Embryonic facial prominence (tissue), 1 donor: ENCODE data around the gene KBTBD12.
"Not testable (repeated sequence)": the region's sequence is repeated elsewhere in the genome, so short reads cannot be mapped to it uniquely, and the experiment has no call there.

Source experiments
- DNase-seq: peaks from one replicate; pipeline ENCODE4 v3.0.0-alpha.2; 2016; ENCODE audit errors: extremely low spot score

Gene KBTBD12, protein sequence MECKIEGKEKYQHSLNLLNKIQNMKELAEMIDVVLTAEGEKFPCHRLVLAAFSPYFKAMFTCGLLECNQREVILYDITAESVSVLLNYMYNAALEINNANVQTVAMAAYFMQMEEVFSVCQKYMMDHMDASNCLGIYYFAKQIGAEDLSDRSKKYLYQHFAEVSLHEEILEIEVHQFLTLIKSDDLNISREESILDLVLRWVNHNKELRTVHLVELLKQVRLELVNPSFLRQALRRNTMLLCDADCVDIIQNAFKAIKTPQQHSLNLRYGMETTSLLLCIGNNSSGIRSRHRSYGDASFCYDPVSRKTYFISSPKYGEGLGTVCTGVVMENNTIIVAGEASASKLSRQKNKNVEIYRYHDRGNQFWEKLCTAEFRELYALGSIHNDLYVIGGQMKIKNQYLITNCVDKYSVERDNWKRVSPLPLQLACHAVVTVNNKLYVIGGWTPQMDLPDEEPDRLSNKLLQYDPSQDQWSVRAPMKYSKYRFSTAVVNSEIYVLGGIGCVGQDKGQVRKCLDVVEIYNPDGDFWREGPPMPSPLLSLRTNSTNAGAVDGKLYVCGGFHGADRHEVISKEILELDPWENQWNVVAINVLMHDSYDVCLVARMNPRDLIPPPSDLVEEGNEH

DNA sequence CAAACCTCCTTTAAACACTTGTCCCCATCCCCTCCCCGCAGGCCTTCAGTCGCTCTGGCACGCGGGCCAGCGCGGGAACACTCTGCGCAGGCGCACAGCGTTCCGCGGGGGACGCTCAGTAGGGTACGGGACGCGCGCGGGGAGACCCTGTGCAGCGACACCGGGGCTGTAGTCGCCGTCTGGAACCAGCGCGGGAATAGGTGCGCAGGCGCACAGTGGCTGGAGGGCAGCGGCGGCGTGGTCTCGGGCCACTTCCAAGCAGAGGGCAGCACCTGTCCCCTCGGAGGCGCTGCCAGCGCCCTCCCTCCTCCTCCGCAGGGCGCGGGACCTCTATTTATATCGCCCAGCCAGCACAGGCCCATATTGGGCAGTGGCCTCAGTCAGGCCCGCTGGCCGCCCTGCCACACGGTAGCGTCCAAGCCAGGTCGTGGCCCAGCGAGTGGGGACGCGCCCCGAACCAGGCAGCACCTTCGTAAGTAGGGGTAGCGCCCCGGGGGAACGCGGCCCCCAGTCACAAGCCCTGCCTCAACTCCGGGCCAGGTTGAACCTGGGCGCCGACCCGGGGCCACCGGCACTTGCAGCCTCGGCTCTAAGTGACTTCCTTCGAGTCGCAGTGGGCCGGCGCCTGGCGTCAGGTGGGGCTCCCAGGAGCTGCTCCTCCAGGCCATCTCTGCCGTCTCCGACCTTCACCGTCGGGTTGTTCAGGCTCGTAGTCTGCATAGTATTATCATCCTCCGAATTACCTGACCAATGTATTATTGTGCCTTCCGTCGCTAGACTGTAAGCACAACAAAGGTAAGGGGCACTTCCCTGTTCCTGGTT lies at the start of gene KBTBD12:
Gene KBTBD12 (plus strand): TSS at position 118 of the 822 bp plus-strand sequence. CDS start 7,830 bp downstream, outside the sequence.
- DNase-seq, result no peak

DNA sequence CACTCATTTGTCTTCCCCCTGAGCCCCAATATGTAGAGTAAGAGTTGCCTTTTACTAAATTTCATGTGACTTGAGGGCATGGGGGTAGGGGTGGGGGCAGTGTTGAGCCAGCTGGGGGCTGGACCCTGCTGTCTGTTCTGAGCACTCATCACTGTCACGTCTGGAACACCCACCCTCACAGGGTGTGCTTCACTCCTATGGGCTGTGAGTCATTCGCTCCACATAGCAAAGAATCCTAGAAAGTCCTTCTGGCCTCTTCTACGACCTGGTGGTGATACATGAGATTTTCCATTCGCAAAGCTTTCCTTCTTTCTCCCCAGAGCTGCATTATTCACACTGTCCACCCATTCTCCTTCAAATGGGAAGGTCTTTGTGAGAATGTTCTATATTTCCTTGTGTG lies 49.1 kb upstream of the KBTBD12 start:
- DNase-seq, result no peak

DNA sequence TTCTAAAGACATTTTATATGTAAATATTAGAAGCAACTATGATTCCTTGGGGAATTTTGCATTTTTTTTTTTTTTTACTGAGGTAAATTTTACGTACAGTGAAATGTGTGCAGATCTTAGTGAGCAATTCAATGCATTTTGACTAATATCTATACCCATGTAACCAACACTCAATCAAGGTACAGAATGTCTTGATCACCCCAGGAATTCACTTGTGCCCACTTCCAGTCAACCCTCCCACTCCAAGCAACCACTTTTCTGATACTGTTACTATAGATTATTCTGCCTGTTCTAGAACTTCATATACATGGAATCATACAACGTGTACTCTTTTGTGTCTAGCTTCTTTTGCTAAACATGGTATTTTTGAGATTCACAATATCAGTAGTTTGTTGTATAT lies 47.6 kb upstream of the KBTBD12 start:
- DNase-seq, result no peak

DNA sequence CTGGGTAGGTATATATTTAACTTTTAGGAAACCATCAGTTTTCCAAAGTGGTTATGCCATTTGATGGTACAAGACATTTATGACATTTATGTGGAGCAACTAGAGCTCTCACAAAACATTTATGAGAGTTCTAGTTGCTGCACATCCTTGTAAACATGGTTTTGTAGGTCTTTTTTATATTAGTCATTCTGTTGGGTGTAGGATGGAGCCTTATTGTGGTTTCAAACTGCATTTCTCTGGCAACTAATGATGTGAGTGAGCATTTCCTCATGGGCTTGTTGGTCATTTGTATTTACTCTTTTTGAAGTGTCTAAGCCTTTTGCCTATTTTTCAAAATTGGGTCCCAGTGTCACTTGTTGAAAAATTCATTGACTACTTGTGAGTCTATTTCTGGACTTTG lies 47.0 kb upstream of the KBTBD12 start:
- no peak for DNase-seq

DNA sequence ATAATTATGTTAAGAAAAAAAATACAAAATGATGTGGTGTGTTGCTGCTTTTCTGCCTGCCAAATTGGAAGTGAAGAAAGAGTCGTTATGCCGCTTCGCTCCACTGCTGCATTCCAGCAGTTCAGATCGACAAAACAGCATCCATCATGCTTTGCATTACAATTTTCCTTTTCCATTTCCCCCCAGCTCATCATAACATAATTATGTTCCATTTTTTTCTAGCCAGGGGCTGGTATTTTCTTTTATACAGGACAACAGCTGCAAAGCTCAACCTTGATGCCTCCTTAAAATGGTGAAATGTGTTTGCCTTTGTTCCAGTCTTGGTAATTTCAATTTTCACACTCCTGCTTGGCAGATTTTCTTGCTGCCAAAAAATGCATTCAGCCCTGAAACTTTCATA lies 44.9 kb upstream of the KBTBD12 start:
- no peak for DNase-seq

DNA sequence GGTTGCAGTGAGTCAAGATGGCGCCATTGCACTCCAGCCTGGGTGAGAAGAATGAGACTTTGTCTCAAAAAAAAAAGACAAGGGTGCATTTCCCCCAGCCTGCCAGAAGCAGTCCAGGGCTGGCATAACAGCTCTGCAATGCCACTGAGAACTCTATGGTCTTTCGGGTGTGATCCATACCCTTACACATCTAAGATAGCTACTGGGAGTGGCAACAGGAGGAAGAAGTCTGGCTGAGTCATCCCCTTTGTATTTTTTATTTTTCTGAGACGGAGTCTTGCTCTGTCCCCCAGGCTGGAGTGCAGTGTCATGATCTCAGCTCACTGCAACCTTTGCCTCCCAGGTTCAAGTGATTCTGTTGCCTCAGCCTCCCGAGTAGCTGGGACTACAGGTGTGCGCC lies 40.9 kb upstream of the KBTBD12 start:
- not testable (repeated sequence) for DNase-seq

DNA sequence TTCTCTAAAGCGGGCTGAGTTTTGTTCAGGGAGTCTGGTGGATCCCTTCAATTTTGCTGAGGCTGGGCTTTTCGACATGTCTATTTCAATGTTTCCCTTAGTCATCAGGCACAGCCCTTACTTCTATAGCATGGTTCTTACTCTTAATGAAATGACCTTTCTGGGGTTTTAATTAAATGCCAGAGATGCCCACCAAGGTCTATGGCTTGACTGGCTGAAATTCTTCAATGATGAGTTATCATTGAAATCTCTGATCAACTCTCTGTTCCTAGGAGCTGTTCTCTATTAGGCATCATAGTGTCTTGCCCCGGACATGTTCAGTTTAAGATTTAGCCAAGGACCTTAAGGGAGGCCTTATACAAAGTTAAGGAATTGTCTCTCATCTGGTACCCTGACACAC lies 33.4 kb upstream of the KBTBD12 start:
- DNase-seq, result no peak

DNA sequence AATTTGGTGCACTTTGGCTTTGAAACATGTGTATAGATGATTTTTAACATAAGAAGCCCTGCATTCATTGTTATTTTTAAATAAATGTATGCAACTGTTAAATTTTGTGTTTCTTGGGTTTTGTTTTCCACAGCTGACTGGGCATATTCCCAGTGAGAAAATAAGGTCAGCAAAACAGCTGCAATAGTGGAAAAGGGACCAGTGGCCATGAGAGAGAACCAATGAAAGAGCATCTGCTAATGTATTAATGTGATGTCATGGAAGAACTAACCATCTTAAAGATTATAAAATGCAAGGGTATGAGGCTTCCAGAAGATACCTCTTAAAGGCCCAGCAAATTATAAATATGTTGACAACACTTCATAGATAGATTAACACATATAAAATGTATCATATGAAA lies 31.0 kb upstream of the KBTBD12 start:
- no peak for DNase-seq

DNA sequence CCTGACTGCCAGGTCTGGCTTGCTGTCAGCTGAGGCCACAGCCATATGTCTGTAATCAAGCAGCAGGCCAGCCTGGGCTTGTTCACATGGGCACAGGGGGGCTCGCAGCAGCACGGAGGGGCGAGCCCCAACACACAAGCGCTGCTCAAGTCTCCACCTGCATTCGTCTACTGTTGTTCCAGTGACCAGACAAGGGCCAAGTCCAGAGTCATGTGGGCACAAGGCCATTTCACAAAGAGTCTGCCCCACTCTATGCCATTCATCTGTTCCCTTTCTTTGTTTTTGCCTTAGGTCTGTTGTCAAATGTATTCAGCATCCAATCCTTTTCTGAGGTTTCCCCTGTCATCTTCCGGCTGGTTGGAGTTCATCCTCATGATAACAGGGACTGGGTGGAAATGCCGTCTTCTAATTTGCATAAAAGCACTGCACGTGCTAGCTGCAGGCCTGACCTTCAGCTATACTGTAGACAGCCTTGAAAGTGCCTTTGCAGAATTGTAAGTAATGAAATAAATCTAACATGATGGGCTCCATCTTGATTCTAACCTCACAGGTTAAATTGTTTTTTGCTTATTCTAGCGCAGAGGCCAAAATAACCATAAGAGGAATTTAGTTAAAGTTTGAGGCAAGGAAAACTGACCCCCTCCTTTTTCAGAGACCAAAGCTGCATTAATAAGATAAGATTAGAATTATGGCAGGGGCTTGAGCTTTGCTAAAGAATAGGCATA lies 28.6 kb upstream of the KBTBD12 start:
- DNase-seq, result no peak

DNA sequence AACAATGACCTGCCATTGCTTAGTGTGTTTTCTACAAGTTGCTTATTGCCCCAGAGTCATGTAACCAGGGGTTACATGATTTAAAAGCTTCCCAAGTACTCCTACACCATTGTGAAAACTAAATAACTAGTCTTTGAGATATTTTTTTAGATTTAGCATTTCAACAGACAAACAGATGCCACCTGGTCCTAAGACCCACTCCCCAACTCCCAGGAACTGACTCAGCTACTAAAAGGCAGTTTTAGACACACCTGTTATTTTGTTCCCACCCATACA lies 28.1 kb upstream of the KBTBD12 start:
- DNase-seq, result no peak

DNA sequence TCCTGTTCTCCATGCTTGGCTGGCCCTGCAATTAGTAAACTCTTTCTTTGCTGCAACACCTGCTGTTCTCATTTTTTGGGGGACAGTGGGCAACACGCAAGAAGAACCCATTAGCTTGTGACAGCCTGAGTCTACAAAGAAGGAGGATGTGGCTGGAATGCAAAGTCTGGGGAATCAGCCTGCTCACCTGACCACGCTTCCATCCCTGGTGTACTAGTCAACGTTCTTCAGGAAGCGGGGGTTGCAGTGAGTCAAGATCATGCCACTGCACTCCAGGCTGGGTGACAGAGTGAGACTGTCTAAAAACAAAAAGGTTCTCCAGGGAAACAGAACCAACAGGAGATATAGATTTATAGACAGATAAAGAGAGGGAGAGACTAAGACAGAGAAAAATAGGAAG lies 27.7 kb upstream of the KBTBD12 start:
- DNase-seq, result no peak

DNA sequence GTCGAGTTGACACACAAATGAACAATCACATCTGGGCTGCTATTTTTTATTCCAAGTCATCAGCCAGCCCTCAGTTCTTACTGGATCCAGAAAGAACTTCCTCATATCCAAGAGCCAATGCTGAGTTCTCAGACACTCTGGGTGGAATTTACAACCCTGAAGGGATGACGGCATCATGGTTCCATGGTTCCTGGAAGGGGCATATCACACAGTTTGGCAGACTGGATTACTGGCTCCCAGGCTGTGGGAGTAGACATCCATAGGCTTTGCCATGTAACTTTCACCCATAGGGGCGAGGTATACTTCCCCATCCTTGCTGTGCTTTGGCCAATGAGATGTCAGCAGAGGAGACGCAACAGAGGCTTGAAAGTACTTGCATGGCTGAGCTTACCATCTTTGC lies 26.9 kb upstream of the KBTBD12 start:
- no peak for DNase-seq

DNA sequence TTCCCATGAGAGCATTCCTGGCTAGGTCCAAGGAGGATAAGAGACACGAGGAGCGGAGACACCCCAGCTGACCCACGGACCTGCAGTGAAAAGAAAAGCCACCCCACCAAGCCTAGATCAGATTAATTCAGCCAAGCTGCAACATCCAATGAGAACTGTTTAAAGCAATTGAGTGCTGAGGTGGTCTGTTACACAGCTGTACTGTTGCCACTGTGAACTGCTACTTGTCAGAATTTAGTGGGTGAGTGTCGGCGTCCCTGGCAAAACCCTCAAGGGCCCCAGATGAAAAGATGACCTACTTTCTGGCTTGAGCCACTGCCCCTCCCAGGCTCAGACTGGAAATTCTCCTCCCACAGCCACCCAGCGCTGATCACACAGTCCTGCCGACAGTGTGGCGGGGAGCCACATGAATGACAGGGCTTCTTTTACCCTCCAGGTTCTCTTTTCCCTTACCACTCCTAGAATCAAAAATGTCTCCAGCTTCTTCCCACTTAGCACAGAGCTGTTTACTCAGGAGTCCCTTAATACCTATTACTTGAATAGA lies 26.4 kb upstream of the KBTBD12 start:
- no peak for DNase-seq

DNA sequence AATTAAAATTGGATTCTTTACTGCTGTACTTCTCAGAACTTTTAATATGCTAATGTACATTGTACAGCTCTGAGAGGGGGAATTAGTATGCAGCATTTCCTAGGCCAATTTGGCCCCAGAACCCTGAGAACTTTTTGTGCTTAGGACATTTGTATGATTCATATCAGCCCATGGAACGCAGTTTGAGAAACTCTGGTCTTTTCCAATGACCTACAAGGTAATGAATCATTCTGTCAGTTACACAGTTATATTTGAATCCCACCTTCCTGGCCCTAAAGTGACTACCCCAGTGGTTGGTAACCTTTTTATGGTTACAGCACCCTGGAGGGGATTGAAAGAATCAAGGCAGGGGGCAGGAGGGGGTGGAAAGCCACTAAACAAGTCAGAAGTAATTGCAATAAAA lies 25.6 kb upstream of the KBTBD12 start:
- DNase-seq, result no peak

DNA sequence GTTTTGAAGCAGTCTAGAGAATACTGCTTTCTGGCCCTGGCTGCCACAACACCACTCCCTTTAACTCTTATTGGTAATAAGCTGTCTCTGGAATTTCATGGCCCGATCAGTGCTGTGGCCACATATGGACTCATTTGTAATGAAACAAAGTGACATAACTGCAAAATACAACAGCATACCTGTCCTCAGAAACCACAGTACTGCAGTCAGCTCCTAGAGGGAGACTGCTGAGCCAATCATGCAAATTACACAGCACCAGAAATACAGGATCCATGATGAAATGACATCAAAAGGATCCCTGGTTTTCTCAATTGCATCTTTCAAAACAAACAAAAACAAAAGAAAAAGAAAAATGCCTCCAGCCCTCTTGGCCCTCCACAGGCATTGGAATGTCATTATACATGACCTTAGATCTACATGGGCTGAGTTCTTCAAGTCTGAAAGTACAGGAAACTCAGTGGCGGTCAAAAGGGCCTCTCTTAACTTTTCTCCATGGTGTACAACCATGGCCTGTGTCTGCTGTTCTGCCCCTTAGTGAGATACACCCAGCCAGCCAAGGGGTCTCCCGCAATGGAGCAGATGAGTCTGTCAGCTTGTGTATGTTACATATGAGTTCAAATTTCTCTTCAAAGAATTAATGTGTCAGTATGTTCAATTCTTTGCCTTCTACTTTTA lies 24.9 kb upstream of the KBTBD12 start:
- DNase-seq, result no peak

DNA sequence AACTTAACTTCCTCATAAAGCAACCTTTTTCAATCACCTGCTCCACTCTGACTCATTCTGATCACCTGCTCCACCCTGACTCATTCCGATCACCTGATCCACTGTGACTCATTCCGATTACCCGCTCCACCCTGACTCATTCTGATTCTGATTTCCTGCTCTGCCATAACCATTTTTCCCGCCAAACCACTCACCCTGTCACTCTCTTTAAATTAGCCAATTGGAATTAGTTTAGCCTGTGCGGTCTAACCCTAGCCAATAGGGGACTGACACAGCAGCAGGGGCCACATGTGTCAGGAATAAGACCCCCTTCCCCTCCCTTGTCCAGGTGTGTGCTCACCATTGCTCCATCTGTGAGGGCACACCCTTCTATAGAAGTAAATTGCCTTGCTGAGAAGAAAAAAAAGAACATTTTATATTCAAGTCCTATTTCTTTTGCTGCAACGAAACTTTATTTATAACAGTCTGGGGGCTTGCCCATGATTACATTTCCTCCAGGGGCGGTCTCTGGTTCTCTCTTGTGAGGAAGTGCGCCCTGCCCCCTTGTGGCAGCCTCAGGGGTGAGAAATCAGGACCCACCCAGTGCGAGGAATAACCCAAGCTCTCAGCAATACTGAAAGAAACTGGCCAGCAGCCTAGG lies 24.3 kb upstream of the KBTBD12 start:
- DNase-seq, result not testable (repeated sequence)

DNA sequence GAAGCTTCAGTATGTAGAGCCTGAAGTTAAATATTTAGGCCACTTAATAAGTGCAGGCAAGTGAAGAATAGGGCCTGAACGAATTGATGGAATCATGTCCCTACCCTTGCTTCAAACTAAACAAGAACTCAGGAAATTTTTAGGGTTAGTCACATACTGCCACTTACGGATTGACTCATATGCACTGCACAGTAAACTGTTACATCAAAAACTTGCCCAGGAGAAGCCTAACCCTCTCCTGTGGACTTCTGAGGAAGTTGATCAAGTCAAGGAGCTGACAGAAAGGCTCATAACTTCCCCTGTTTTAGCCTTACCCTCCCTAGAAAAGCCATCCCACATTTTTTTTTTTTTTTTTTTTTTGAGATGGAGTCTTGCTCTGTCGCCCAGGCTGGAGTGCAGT lies 20.6 kb upstream of the KBTBD12 start:
- no peak for DNase-seq

DNA sequence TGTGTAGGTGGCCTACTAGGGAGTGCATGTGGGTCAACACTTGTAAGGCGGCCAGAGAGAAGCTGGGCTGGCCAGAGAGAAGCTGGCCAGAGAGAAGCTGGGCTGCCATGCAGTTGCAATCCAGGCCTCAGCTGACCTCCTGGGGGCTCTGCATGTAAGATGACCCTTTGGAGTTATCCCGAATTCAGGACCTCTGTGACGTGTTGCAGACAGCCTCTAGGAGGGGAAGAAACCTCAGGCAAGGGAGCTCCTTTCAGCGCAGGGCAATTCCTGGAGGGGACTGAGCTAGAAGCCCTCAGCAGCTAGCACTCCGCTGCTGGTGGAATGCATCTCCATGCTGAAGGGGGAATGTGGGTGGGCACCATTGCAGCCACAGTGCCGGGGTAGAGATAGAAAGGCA lies 15.8 kb upstream of the KBTBD12 start:
- no peak for DNase-seq

DNA sequence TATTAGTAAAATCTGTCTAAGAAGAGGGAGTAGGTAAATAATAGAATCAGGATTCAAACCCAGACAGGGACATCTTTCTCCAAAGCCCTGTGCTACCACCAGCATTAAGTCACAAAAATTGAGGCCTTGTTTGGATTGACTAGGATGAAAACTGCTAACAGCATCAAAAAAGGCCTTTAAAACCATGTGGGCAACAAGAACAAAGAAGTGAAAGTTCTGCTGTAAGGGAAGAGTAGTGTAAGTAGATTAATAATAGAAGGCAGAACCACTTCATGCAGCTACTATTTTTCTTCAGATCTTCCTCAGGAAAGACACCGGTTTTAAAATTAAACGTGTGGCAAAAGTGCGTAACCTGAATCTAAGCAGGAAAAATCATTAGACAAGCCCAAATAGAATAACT lies 15.3 kb upstream of the KBTBD12 start:
- no peak for DNase-seq

DNA sequence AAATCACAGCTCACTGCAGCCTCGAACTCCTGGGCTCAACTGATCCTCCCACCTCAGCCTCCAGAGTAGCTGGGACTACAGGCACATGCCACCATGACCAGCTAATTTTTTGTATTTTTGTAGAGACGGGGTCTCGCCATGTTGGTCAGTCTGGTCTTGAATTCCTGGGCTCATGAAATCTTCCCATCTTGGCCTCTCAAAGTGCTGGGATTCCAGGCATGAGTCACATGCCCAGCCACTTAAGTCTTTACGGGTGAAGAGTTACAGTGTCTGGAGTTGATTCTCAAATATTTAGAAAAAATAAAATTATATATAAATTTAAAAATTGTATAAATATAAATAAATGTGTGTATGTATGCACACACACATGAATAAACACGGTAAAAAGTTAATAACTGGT lies 14.5 kb upstream of the KBTBD12 start:
- no peak for DNase-seq

DNA sequence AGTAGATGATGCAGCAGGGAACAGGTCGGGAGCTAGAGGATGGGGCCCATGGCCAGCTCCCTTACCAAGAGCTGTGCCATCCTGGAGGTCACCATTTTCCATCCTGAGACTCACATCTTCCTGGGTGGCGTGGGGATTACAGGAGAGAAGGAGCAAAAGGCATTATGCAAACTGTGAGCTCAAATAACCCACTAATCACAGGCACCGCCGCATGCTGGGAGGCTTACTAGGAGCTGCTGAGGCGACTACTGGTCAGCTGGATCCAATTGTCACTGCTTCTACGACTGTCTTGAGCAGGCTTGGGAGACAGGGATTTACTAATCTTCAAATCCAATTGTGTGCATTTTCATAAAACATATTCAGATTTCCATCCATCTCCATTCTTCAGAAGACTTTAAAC lies 12.5 kb upstream of the KBTBD12 start:
- DNase-seq, result no peak
